Measurements from ENCODE around the gene RFX7. TPM values are rescaled to one million over a fixed set of nuclear protein-coding genes. Genes with fewer than 3 reads are reported as not detected.

Gene RFX7
- total RNA-seq, 1 experiment from 2014 or later = 43.4 TPM

GRCh38 chr15:56058986-56059385 lies 184.7 kb downstream of the RFX7 start:
- Histone ChIP-seq H3K9ac (ENCODE audit: extremely low read depth, insufficient read length, low read length) (no peak overlapping the region), H4K20me1 (ENCODE audit: control insufficient read depth, insufficient read depth, insufficient read length) (no peaks in the 10 kb centered on the region), H4K8ac (replicated peaks; ENCODE audit: insufficient read length, low read depth, low read length) (no peak overlapping the region), H3K79me1 (ENCODE audit: insufficient read depth, low read depth, low read length, poor library complexity, severe bottlenecking) (no peaks in the 10 kb centered on the region), H2BK120ac (ENCODE audit: low read depth, low read length, poor library complexity, severe bottlenecking) (no peak overlapping the region), H3K27me3 (ENCODE audit: insufficient read depth, low read length) (no peaks in the 10 kb centered on the region), H3K27ac (ENCODE audit: insufficient read length, low read depth, low read length) (no peak overlapping the region), H4K5ac (ENCODE audit: insufficient read length, low read depth, low read length) (no peak overlapping the region), H3K4me1 (ENCODE audit: insufficient read depth, low read length) (no peaks in the 10 kb centered on the region), H2AFZ (ENCODE audit: low read length) (no peak overlapping the region), H3K56ac (ENCODE audit: insufficient read length, low read depth, low read length) (no peak overlapping the region), H2BK20ac (ENCODE audit: low read depth, low read length, poor library complexity, severe bottlenecking) (no peak overlapping the region), H3K4me2 (ENCODE audit: insufficient read depth, insufficient read length, low read length) (no peak overlapping the region), H3K79me2 (ENCODE audit: insufficient read depth, low read length) (no peaks in the 10 kb centered on the region), H2BK15ac (ENCODE audit: low read depth, low read length) (no peak overlapping the region), H2BK5ac (ENCODE audit: insufficient read length, low read length) (no peak overlapping the region), H3K18ac (ENCODE audit: insufficient read length, low read depth, low read length) (no peak overlapping the region), H2BK12ac (ENCODE audit: insufficient read length, low read depth, low read length) (no peak overlapping the region), H2AK5ac (ENCODE audit: insufficient read length, low read length) (no peak overlapping the region), H3K9me3 (ENCODE audit: control insufficient read depth, low read depth, low read length) (no peaks in the 10 kb centered on the region), H3K4ac (ENCODE audit: low read depth, low read length) (no peak overlapping the region), H4K91ac (ENCODE audit: insufficient read length, low read depth, low read length) (no peak overlapping the region), H3K23me2 (ENCODE audit: insufficient read length, low read depth, low read length, poor library complexity, severe bottlenecking) (no peaks in the 10 kb centered on the region), H3T11ph (ENCODE audit: low read length) (no peak overlapping the region), H3K23ac (ENCODE audit: insufficient read length, low read depth, low read length) (no peak overlapping the region), H3K14ac (ENCODE audit: insufficient read depth, low read length) (no peak overlapping the region)
- WGBS (ENCODE audit: extremely low coverage, insufficient read length, low lambda C conversion rate) = no CpG with 5 or more reads among the region's 2 CpGs
- H3K9me3 Mint-ChIP-seq = no peaks in the 10 kb centered on the region
- no peak for TF ChIP-seq CTCF (conservative IDR thresholded peaks at IDR 0.05)
- no peak overlapping the region for H3K27ac Mint-ChIP-seq
- no peak for DNase-seq
- H3K27me3 Mint-ChIP-seq (ENCODE audit: low read depth) = no peaks in the 10 kb centered on the region
- no peaks in the 10 kb centered on the region for H3K4me1 Mint-ChIP-seq
- no peaks in the 10 kb centered on the region for H3K36me3 Mint-ChIP-seq (ENCODE audit: insufficient read depth in 1 of 3, low read depth in 3 of 3)
- H3K4me3 Mint-ChIP-seq = no peak overlapping the region

All from H9 (cell line).